ENCODE measurements around the gene TSC1.

Gene TSC1

DNA sequence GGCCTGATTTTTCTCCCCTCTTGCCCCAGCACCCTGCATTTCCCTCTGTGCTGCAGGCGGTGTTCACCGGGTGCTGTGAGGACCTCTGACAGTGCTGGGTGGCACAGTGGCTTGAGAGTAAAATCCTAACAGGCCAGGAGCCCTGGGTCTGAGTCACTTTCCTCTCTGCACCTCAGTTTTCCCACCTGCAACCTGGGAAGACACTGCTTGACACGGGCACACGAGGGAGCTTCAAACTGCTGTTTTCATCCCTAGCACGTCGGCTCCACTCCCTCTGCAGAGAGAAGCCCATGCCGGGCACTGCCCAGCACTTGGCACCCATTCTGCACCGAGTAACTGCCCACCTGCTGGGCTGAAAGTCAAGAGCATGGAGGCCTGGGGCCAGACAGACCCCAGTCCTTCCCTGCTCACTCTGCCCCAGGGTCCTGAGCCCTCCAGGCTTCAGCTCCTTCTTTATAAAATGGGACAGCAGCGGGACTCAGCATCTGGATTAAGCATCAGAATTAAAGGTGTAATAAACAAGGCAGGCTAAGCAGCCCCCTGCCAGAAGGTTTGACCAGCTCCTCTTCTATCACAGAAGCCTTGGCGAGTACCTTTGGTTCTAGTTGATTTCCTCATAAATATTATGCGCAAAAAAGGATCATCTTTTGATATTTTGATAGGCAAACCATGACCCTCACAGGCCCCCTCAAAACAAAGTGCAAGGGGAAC, 39.2 kb upstream of the TSC1 start (continued):
- no peak for TF ChIP-seq ZNF529 (tag by site-specific recombination; IDR thresholded peaks at IDR 0.05; ENCODE audit: insufficient replicate concordance)
- no peak for TF ChIP-seq ZNF558 (tag by site-specific recombination; IDR thresholded peaks at IDR 0.05)

DNA sequence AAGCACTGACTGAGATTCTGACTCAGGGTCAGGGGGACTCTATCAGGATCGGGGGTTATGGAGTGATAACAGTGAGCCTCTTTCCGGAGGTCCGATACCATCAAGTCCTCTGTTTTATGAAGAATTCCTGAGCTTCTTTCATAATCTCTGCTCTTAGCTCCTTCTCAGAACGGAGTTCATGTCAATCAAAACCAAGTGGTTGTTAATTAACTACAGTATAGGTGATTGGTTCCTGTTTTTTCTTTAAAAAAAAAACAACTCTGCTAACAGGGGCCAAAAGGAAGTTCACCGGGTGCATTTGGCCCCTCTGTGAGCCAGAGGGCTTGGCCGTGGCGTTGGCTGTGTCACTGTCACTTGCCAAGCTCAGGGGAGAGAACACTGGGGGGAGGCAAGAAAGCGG, 38.0 kb upstream of the TSC1 start:
- Histone ChIP-seq H3K36me3 (ENCODE audit: control insufficient read depth in 2 of 2, insufficient read depth in 1 of 2, low read length in 2 of 2) (no peaks in the 10 kb centered on the region), H3K9me3 (ENCODE audit: control insufficient read depth, insufficient read depth, low read depth, low read length) (no peaks in the 10 kb centered on the region), H3K4me3 (ENCODE audit: low read depth, low read length) (no peak overlapping the region), H3K4me1 (ENCODE audit: control insufficient read depth, insufficient read depth, low read length) (no peaks in the 10 kb centered on the region), H3K27ac (ENCODE audit: extremely low read depth, low read depth, low read length) (no peak overlapping the region)
- ChIA-PET CTCF (interaction anchor here (0.6 to 2.1 kb wide), 6 partner anchors 11 to 164 kb away, joined by 3 to 18 read pairs (median 4); no protein-coding TSS in a partner anchor), POLR2A (interaction anchor here (0.6 kb wide), 1 partner anchor 48 kb away, joined by 5 read pairs; the partner anchor contains the start of gene GTF3C5)
- TF ChIP-seq, protein P1, sequence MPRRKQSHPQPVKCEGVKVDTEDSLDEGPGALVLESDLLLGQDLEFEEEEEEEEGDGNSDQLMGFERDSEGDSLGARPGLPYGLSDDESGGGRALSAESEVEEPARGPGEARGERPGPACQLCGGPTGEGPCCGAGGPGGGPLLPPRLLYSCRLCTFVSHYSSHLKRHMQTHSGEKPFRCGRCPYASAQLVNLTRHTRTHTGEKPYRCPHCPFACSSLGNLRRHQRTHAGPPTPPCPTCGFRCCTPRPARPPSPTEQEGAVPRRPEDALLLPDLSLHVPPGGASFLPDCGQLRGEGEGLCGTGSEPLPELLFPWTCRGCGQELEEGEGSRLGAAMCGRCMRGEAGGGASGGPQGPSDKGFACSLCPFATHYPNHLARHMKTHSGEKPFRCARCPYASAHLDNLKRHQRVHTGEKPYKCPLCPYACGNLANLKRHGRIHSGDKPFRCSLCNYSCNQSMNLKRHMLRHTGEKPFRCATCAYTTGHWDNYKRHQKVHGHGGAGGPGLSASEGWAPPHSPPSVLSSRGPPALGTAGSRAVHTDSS (tag by site-specific recombination; IDR thresholded peaks at IDR 0.05) = no peak
- no peak for TF ChIP-seq ZNF114 (tag by site-specific recombination; IDR thresholded peaks at IDR 0.05)
- TF ChIP-seq ZNF776 (tag by site-specific recombination; IDR thresholded peaks at IDR 0.05; ENCODE audit: borderline replicate concordance) = no peak
- no peak for TF ChIP-seq ZNF394 (tag by site-specific recombination; IDR thresholded peaks at IDR 0.05; ENCODE audit: borderline replicate concordance)
- TF ChIP-seq ZNF426 (tag by site-specific recombination; IDR thresholded peaks at IDR 0.05) = no peak
- TF ChIP-seq ZNF24 (tag by site-specific recombination; IDR thresholded peaks at IDR 0.05) = no peak
- no peak for TF ChIP-seq ZNF830 (tag by site-specific recombination; IDR thresholded peaks at IDR 0.05; ENCODE audit: low read depth)
- no peak for TF ChIP-seq ZNF48 (tag by site-specific recombination; IDR thresholded peaks at IDR 0.05)

DNA sequence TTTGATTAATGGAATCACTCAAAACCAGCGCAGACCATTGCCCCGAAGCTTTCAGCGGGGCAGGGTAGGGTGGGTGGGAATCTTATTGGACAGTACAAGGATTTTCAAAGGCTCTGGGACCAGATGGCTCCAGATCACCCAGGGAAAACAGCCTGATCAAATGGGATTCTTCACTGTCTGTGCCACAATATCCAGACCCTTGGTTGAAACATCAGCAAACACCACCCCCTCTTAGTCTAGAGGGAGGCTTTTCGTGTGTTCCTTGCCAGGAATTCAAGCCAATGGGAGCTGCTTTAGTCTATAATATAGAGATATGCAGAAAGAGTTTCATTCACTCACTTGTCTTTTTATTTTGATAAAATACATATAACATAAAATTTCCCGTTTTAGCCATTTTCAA, 35.7 kb upstream of the TSC1 start:
- POLR2A ChIA-PET = no interaction called here
- TF ChIP-seq ZNF677 (tag by site-specific recombination; IDR thresholded peaks at IDR 0.05) = no peak
- TF ChIP-seq ZNF266 (tag by site-specific recombination; IDR thresholded peaks at IDR 0.05; ENCODE audit: low read depth) = no peak
- no peak for TF ChIP-seq KLF9 (tag by site-specific recombination; IDR thresholded peaks at IDR 0.05; ENCODE audit: low read depth)
- no peak for TF ChIP-seq HOXD13 (CRISPR knock-in tag; IDR thresholded peaks at IDR 0.05; ENCODE audit: borderline replicate concordance)
- no peak for TF ChIP-seq SALL2 (tag by site-specific recombination; IDR thresholded peaks at IDR 0.05; ENCODE audit: borderline replicate concordance)
- TF ChIP-seq, protein P2, sequence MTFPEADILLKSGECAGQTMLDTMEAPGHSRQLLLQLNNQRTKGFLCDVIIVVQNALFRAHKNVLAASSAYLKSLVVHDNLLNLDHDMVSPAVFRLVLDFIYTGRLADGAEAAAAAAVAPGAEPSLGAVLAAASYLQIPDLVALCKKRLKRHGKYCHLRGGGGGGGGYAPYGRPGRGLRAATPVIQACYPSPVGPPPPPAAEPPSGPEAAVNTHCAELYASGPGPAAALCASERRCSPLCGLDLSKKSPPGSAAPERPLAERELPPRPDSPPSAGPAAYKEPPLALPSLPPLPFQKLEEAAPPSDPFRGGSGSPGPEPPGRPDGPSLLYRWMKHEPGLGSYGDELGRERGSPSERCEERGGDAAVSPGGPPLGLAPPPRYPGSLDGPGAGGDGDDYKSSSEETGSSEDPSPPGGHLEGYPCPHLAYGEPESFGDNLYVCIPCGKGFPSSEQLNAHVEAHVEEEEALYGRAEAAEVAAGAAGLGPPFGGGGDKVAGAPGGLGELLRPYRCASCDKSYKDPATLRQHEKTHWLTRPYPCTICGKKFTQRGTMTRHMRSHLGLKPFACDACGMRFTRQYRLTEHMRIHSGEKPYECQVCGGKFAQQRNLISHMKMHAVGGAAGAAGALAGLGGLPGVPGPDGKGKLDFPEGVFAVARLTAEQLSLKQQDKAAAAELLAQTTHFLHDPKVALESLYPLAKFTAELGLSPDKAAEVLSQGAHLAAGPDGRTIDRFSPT (tag by site-specific recombination; IDR thresholded peaks at IDR 0.05) = no peak
- TF ChIP-seq, protein P3, sequence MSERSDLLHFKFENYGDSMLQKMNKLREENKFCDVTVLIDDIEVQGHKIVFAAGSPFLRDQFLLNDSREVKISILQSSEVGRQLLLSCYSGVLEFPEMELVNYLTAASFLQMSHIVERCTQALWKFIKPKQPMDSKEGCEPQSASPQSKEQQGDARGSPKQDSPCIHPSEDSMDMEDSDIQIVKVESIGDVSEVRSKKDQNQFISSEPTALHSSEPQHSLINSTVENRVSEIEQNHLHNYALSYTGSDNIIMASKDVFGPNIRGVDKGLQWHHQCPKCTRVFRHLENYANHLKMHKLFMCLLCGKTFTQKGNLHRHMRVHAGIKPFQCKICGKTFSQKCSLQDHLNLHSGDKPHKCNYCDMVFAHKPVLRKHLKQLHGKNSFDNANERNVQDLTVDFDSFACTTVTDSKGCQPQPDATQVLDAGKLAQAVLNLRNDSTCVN (tag by site-specific recombination; optimal IDR thresholded peaks at IDR 0.05) = no peak
- TF ChIP-seq, protein P4, sequence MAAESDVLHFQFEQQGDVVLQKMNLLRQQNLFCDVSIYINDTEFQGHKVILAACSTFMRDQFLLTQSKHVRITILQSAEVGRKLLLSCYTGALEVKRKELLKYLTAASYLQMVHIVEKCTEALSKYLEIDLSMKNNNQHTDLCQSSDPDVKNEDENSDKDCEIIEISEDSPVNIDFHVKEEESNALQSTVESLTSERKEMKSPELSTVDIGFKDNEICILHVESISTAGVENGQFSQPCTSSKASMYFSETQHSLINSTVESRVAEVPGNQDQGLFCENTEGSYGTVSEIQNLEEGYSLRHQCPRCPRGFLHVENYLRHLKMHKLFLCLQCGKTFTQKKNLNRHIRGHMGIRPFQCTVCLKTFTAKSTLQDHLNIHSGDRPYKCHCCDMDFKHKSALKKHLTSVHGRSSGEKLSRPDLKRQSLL (tag by site-specific recombination; IDR thresholded peaks at IDR 0.05) = no peak
- TF ChIP-seq ZNF558 (tag by site-specific recombination; IDR thresholded peaks at IDR 0.05) = no peak
- TF ChIP-seq ZNF426 (tag by site-specific recombination; IDR thresholded peaks at IDR 0.05) = no peak
- TF ChIP-seq, protein P5, sequence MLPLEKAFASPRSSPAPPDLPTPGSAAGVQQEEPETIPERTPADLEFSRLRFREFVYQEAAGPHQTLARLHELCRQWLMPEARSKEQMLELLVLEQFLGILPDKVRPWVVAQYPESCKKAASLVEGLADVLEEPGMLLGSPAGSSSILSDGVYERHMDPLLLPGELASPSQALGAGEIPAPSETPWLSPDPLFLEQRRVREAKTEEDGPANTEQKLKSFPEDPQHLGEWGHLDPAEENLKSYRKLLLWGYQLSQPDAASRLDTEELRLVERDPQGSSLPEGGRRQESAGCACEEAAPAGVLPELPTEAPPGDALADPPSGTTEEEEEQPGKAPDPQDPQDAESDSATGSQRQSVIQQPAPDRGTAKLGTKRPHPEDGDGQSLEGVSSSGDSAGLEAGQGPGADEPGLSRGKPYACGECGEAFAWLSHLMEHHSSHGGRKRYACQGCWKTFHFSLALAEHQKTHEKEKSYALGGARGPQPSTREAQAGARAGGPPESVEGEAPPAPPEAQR (tag by site-specific recombination; IDR thresholded peaks at IDR 0.05) = no peak
- no peak for TF ChIP-seq ZNF830 (tag by site-specific recombination; IDR thresholded peaks at IDR 0.05; ENCODE audit: low read depth)
- no peak for TF ChIP-seq ZNF843 (tag by site-specific recombination; IDR thresholded peaks at IDR 0.05)
- TF ChIP-seq ZFP3 (tag by site-specific recombination; IDR thresholded peaks at IDR 0.05; ENCODE audit: low read depth) = no peak
- TF ChIP-seq ZNF560 (tag by site-specific recombination; IDR thresholded peaks at IDR 0.05; ENCODE audit: borderline replicate concordance) = no peak
- TF ChIP-seq YY2 (tag by site-specific recombination; IDR thresholded peaks at IDR 0.05) = no peak
- TF ChIP-seq ZNF354C (tag by site-specific recombination; IDR thresholded peaks at IDR 0.05; ENCODE audit: borderline replicate concordance, low read depth) = no peak
- no peak for TF ChIP-seq ZBTB17 (tag by site-specific recombination; IDR thresholded peaks at IDR 0.05)

More for the DNA sequence above, 35.7 kb upstream of the TSC1 start:
- H3K4me3 ChIP-seq (ENCODE audit: low read depth, low read length) = no peak overlapping the region
- H3K36me3 ChIP-seq (ENCODE audit: control insufficient read depth in 2 of 2, insufficient read depth in 1 of 2, low read length in 2 of 2) = no peaks in the 10 kb centered on the region
- CTCF ChIA-PET = interaction anchor here (0.5 to 2.5 kb wide), 10 partner anchors 14 to 508 kb away, joined by 3 to 13 read pairs (median 4); no protein-coding TSS in a partner anchor
- H3K27ac ChIP-seq (ENCODE audit: extremely low read depth, low read depth, low read length) = no peak overlapping the region
- H3K9me3 ChIP-seq (ENCODE audit: control insufficient read depth, insufficient read depth, low read depth, low read length) = no peaks in the 10 kb centered on the region
- no peaks in the 10 kb centered on the region for H3K4me1 ChIP-seq (ENCODE audit: control insufficient read depth, insufficient read depth, low read length)
